SK-N-MC (cell line): ENCODE results near the gene SBK2.

Source experiments
- EZH2 ChIP-seq: fragments of 200-600 bp; sonication (generic); IDR thresholded peaks from one replicate; pipeline ENCODE4 v1.6.1; 2017; ENCODE audit warnings: antibody characterized with exemption
- POLR2AphosphoS5 ChIP-seq: IDR thresholded peaks from 2 replicates; pipeline ENCODE4 v1.6.1; 2012; ENCODE audit warnings: mild to moderate bottlenecking, low read depth, low read length, borderline replicate concordance

GRCh38 chr19:55567708-55568328 lies 30.9 kb upstream of the SBK2 start:
- TF ChIP-seq POLR2AphosphoS5 (no peak), EZH2 (no peak)
